OCI-LY7 (cell line): ENCODE data around the gene PACSIN2. TPM values are rescaled to one million over a fixed set of nuclear protein-coding genes. Genes with fewer than 3 reads are reported as not detected.

Experiments used
- BruUV-seq: library from RNA; stranded (reverse); fragments of 400-500 nt; replicated peaks from 2 replicates; lab custom pipeline; 2021; lab: Mats Ljungman, UMichigan
- CTCF ChIA-PET: fragments of 300-600 bp; sonication (Branson Sonifier 250); formaldehyde crosslinking; loops from one replicate; lab custom pipeline; 2022; ENCODE audit warnings: antibody characterized with exemption; ENCODE audit not compliant: unreplicated experiment; lab: Charles Lee
- POLR2A ChIA-PET: fragments of 300-600 bp; sonication (Branson Sonifier 250); formaldehyde crosslinking; loops from one replicate; lab custom pipeline; 2022; ENCODE audit warnings: antibody characterized with exemption; lab: Charles Lee
- DNase-seq: peaks from one replicate; pipeline ENCODE4 v3.0.0-alpha.2; 2015; ENCODE audit warnings: low spot score
- H2AFZ ChIP-seq: fragments of 200-600 bp; sonication (generic), shearing (Covaris generic); 2 replicates; pipeline ENCODE4 v1.6.1; 2014; ENCODE audit warnings: mild to moderate bottlenecking, antibody characterized with exemption, low read length, moderate library complexity
- H3K27ac ChIP-seq: fragments of 200-600 bp; sonication (generic); 2 replicates; pipeline ENCODE4 v1.5.1; 2014; ENCODE audit warnings: mixed run types, low read depth, mild to moderate bottlenecking, moderate library complexity, low read length, inconsistent platforms; ENCODE audit not compliant: poor library complexity, severe bottlenecking
- H3K36me3 ChIP-seq: fragments of 200-600 bp; sonication (generic); 2 replicates; pipeline ENCODE4 v1.6.1; 2014; ENCODE audit warnings: mild to moderate bottlenecking, antibody characterized with exemption, low read length, moderate library complexity, mixed read lengths; ENCODE audit not compliant: insufficient read depth
- H3K4me1 ChIP-seq: fragments of 200-600 bp; sonication (generic); 2 replicates; pipeline ENCODE4 v1.5.1; 2014; ENCODE audit warnings: mild to moderate bottlenecking, low read length; ENCODE audit not compliant: insufficient read depth, poor library complexity, severe bottlenecking
- H3K4me2 ChIP-seq: fragments of 200-600 bp; sonication (generic); 2 replicates; pipeline ENCODE4 v1.6.1; 2014; ENCODE audit warnings: mild to moderate bottlenecking, low read length
- H3K4me3 ChIP-seq: fragments of 200-600 bp; sonication (generic); 2 replicates; pipeline ENCODE4 v1.5.1; 2014; ENCODE audit warnings: mild to moderate bottlenecking, low read depth, low read length; ENCODE audit not compliant: poor library complexity, severe bottlenecking
- H3K79me2 ChIP-seq: fragments of 200-600 bp; sonication (generic); 2 replicates; pipeline ENCODE4 v1.6.1; 2016; ENCODE audit warnings: low read depth, mild to moderate bottlenecking, low read length, moderate library complexity, mixed read lengths; ENCODE audit not compliant: insufficient read depth
- H3K9me2 ChIP-seq: fragments of 200-600 bp; sonication (generic); 2 replicates; pipeline ENCODE4 v1.6.1; 2016; ENCODE audit warnings: mild to moderate bottlenecking, low read length, mixed read lengths; ENCODE audit not compliant: insufficient read depth
- H3K9me3 ChIP-seq: fragments of 200-600 bp; sonication (generic); 2 replicates; pipeline ENCODE4 v1.6.1; 2014; ENCODE audit warnings: mild to moderate bottlenecking, mixed run types, low read length, mixed read lengths
- H4K20me1 ChIP-seq: fragments of 200-600 bp; sonication (generic); 2 replicates; pipeline ENCODE4 v1.6.1; 2014; ENCODE audit warnings: mild to moderate bottlenecking, antibody characterized with exemption, low read length, moderate library complexity, mixed read lengths; ENCODE audit not compliant: insufficient read depth
- CTCF ChIP-seq: fragments of 200-600 bp; sonication (generic); conservative IDR thresholded peaks from 2 replicates; pipeline ENCODE4 v1.5.1; 2014; ENCODE audit warnings: mild to moderate bottlenecking, antibody characterized with exemption, low read length, moderate library complexity, mixed read lengths
- EZH2phosphoT487 ChIP-seq: fragments of 200-600 bp; sonication (generic); IDR thresholded peaks from 2 replicates; pipeline ENCODE4 v1.6.1; 2018; ENCODE audit warnings: low read depth, borderline replicate concordance, mild to moderate bottlenecking, mixed run types, antibody characterized with exemption, low read length, moderate library complexity, mixed read lengths
- intact Hi-C: fragments of 100-400 bp; cut with micrococcal nuclease; formaldehyde crosslinking; loops from one replicate; pipeline ENCODE4 v1.10.0; 2022; ENCODE audit not compliant: unreplicated experiment
- total RNA-seq, 2 experiments: library from RNA; depleted of rRNA in 1 of 2; stranded (reverse); fragments of >200 nt in 1 of 2; shearing (Covaris generic) in 1 of 2; gene quantifications; 2 replicates each; pipeline ENCODE4 v1.2.3, GENCODE V29; 2014 to 2022

PACSIN2 gene
- total RNA-seq, 2 experiments from 2014 or later: 25.4 to 41.7 TPM

GRCh38 chr22:42948294-42948693 lies 66.7 kb downstream of the PACSIN2 start:
- intact Hi-C loops: no loop called here
- no TSS peak for BruUV-seq
- Histone ChIP-seq H3K9me3 (no peaks in the 10 kb centered on the region), H2AFZ (no peak overlapping the region), H3K4me1 (no peaks in the 10 kb centered on the region), H3K4me2 (no peak overlapping the region), H3K79me2 (no peaks in the 10 kb centered on the region), H3K9me2 (no peaks in the 10 kb centered on the region), H3K36me3 (0 out of 2 replicates have a peak, but pooled peaks cover 3% of the 10 kb centered on the region), H4K20me1 (no peaks in the 10 kb centered on the region), H3K4me3 (no peak overlapping the region), H3K27ac (no peak overlapping the region)
- DNase-seq: no peak
- ChIA-PET POLR2A (interaction anchor here (0.6 kb wide), 1 partner anchor 293 kb away, joined by 4 read pairs; no protein-coding TSS in a partner anchor), CTCF (no interaction called here)
- no peak for TF ChIP-seq EZH2phosphoT487
- no peak for TF ChIP-seq CTCF

GRCh38 chr22:42947211-42947990 lies 67.5 kb downstream of the PACSIN2 start:
- no peaks in the 10 kb centered on the region for H3K9me2 ChIP-seq
- no peak for TF ChIP-seq CTCF
- no peak for TF ChIP-seq EZH2phosphoT487
- H3K9me3 ChIP-seq: no peaks in the 10 kb centered on the region
- H3K79me2 ChIP-seq: no peaks in the 10 kb centered on the region
- ChIA-PET POLR2A (interaction anchor here (0.6 kb wide), 1 partner anchor 292 kb away, joined by 4 read pairs; no protein-coding TSS in a partner anchor), CTCF (no interaction called here)
- no peak overlapping the region for H3K27ac ChIP-seq
- H3K4me1 ChIP-seq: no peaks in the 10 kb centered on the region
- no peak overlapping the region for H3K4me3 ChIP-seq
- H3K4me2 ChIP-seq: no peak overlapping the region
- DNase-seq: no peak
- intact Hi-C loops: no loop called here
- H4K20me1 ChIP-seq: no peaks in the 10 kb centered on the region
- no TSS peak for BruUV-seq
- H2AFZ ChIP-seq: no peak overlapping the region
- H3K36me3 ChIP-seq: 0 out of 2 replicates have a peak, but pooled peaks cover 6% of the 10 kb centered on the region
